Left cardiac atrium (tissue), 4 donors: Measurements from ENCODE around the gene SAMD15. TPM values are rescaled to one million over a fixed set of nuclear protein-coding genes. Genes with fewer than 3 reads are reported as not detected.
"Not testable (repeated sequence)": the region's sequence is repeated elsewhere in the genome, so short reads cannot be mapped to it uniquely, and the experiment has no call there.

Experiments used
- ATAC-seq, 2 donors: fragments of 200-7000 bp; cut with Tn5 transposase; one replicate each; pipeline ENCODE4 v1.9.1; 2020; ENCODE audit warnings: mild to moderate bottlenecking in 2 of 2, moderate library complexity in 2 of 2
- DNase-seq: peaks from one replicate; pipeline ENCODE4 v3.0.0-alpha.2; 2020
- intact Hi-C, 2 donors: fragments of 100-400 bp; cut with DNase I; formaldehyde crosslinking; loops; one replicate each; pipeline versions ENCODE4 v1.14.1 to v1.15.1; 2022 to 2023
- total RNA-seq, 2 donors: library from RNA; stranded (reverse); fragmentation: NEBNext Ultra II Directional; extraction: Animal tissue kit (Norgen Biotek cat#: 25700); gene quantifications; one replicate each; pipeline ENCODE4 v1.2.1, GENCODE V29; 2021
- donor health status: DM: no; HTN: yes; CAD: no.
- donor health status: DM: no; HTN: yes; CAD: no; lungs with severe emphysema.
- donor health status: DM: yes; HTN: yes; CAD: no.
- donor health status: Dilated cardiomyopathy.

SAMD15 gene
- total RNA-seq, 2 donors from 2014 or later, result 0.52 TPM; not detected in 1

DNA sequence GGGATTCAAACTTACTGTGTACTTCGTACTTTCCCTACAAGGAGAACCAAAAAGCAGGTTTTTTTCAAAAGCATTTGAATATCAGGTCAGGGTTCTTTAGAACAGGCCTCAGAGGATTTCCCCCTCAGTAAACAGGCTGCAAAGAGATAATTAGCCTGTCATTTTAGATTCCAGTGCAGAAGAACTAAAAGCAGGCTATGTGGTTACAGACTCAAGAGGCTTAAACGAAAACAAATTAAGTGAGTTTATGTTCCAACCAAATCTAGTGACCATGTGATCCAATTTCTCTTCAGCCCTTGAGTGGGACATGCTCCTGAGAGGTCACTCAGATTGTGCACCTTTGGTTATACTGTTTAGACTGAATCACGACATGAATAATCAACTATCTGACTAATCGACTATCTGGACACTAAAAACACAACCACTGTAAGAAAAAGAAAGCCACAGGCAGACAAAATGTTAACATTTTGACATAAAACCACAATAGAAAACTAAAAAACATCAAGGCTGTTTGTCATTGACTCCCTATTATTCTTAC lies 4.8 kb upstream of the SAMD15 start:
- intact Hi-C loops, result no loop called here
- no peak for ATAC-seq
- no peak for DNase-seq

DNA sequence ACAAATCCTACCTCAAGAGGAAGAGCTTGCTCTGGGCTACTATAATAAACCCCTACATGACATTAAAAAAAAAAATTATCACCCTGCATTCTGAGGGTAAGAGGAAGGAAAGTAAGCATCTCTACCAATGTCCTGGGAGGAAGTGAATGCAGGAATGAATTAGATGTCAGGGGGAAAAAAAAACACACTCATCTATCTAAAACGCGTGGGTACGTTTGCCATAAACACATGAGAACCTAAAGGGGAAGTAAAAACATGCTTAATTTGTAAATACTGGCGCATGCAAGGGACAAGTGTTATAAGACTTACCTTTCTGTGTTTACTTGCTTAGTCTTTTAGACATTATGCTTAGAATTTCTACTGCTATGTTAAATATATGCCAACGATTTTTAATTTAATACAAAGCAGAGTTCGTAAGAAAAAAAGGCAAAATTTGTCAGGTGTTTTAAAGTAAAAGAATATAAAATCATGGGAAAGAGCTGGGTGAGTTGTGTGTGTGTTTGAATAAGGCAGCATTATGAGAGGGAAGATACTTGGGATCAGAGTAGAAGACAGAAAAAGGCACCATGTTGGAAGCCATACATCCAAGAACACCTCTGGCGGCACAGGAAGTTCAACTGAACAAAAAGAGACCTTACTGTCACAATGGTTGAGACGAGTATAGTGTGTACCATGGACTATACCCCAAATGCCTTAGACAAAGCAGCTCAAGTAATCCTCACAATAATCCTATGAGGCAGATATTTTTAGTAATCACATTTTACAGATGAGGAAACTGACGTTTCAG lies 1.8 kb upstream of the SAMD15 start:
- no peak for ATAC-seq
- intact Hi-C loops, result no loop called here
- DNase-seq, result no peak

DNA sequence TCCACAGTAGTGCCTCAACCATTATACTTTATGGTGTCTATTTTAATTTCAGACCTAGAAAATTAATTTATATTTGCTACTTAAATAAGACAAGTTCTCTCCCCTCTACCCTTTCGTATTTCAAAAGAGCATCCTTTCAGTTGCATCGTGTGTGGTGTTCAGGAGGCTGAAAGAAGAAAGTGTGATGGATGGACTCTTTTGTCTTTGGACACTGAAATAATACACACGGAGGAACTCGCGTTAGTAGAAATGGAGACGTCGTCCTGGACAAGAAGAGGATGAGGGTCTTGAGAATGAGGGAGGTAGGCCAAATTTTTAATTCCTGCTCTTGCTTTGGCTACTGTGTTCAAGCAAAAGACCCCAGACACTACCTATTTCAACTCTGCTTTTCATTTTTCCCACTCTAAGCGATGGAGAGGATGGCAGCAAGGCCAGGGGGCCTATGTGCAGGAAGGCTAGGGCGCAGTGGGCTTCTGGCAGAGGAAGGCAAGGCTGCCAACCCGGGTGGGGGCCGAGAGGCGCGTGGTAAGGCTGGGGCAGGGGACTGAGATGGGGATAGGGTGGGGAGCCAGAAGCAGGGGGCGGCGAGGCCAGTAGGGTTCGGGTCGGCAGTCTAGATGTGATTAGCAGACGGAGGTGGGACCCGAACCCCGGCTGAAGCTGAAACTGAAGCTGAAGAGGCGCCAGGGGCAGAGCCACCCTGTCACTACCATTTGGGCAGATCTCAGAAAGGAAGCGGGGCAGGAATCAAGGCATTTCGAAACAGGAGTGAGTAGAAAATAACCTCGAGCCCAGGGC lies 1.0 kb upstream of the SAMD15 start:
- intact Hi-C loops, result loop anchor here in 1 of 2 donors (2.0 kb wide), 1 partner anchor 55 kb away; the partner anchor contains the start of genes GSTZ1 and POMT2
- DNase-seq (peak; percentile 22), ATAC-seq (peak; percentile 17 to 31)

DNA sequence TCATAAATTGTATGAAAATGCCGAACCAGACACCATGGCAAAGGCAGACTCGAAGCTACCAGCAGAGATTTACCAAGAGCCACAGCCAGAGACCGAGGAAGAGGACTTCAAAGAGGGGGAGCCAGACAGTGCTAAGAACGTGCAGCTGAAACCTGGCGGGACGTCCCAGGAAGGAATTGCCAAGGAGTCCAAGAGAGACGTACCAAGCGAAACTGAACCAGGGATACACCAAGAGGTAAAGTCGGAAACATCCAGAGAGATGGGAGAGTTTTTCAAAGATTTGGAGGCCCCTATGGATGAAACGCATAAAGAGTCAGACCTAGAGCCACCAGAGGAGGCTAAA lies 294 bp downstream of the SAMD15 start:
- intact Hi-C loops, result loop anchor here in 1 of 2 donors (2.0 kb wide), 1 partner anchor 57 kb away; the partner anchor contains the start of genes GSTZ1 and POMT2
- ATAC-seq (no peak), DNase-seq (no peak)

DNA sequence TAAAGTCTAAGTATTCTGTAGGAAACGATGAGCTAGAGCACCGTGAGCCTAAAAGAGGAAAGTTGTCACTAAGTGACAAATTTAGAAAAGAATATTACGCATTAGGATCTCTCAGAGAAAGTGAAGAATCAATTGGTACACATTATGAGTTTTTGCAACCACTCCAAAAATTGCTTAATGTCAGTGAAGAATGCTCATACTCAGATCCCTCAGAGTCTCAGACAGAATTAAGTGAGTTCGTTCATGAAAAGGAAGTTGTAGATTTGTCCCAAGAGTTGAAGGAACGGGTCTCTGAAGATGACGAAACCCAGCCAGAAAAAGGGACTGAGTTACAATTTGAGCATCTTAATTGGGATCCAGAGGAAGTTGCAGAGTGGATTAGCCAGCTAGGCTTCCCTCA lies 1.5 kb downstream of the SAMD15 start:
- ATAC-seq (no peak), DNase-seq (no peak)
- intact Hi-C loops, result no loop called here

DNA sequence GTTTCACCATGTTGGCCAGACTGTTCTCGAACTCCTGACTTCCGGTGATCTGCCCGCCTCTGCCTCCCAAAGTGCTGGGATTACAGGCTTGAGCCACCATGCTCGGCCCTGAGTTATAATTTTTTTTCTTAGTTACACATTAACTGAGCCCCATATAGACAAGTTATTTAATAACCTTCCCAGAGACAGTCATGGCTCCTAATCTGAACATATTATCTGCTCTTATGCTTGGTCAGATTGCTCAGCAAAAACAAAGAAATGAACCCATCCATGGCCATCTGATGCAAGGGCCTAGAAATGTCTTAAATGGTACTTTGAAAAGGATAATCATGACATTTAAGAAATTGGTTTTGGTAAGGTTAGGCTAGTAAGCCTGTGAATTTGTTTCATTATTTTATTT lies 13.0 kb downstream of the SAMD15 start:
- DNase-seq (no peak), ATAC-seq (no peak)
- intact Hi-C loops, result no loop called here

DNA sequence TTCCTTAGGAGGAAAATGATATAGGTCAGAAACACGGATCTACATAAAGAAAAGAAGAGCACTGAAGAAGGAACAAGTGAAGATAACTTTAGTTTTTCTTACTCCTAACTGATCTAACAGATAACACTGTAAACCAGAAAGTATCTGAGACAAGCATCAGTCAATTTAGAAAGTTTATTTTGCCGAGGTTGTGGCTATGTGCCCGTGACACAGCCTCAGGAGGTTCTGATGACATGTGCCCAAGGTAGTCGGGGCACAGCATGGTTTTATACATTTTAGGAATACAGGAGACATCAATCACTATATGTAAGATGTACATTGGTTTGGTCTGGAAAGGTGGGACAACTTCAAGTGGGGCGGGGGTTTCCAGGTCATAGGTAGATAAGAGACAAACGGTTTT lies 23.0 kb downstream of the SAMD15 start:
- ATAC-seq (no peak), DNase-seq (no peak)
- intact Hi-C loops, result loop anchor here in 1 of 2 donors (10.0 kb wide), 1 partner anchor 275 kb away; no protein-coding TSS in a partner anchor

DNA sequence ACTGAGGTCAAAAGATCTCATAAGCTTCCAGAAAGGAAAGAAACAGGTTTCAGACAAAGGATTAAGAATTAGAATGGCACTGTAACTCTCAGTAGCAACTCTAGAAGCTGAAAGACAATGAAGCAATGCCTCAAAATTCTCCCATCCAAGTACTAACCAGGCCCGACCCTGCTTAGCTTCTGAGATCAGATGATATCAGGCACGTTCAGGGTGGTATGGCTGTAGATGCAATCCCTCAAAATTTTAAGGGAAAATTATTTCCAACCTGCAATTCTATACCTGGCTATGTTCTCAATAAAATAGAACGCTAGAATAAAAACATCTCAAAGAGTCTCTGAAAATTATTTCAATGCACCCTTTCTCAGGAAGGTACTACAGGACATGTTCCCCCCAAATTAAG lies 26.6 kb downstream of the SAMD15 start:
- no peak for DNase-seq
- intact Hi-C loops, result loop anchor here in 1 of 2 donors (10.0 kb wide), 1 partner anchor 279 kb away; no protein-coding TSS in a partner anchor
- ATAC-seq, result no peak

DNA sequence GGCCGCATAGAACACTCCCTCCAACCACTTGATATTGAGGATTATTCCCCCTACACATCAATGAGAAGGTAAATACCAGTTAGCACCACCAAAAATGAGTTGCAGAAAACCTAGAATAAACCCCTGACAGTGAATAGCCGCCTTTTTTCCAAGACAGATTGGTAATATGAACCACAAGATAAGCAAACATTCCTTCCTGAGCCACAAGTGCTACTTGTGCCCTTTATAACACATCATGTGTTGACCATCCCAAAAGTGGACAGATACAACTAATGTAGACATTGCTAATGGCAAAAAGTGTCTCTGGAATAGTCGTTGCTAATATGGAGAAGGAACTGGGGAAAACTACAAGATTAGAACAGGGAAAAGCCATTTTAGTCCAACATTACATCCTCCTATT lies 28.9 kb downstream of the SAMD15 start:
- intact Hi-C loops, result loop anchor here in 1 of 2 donors (10.0 kb wide), 1 partner anchor 281 kb away; no protein-coding TSS in a partner anchor
- no peak for ATAC-seq

DNA sequence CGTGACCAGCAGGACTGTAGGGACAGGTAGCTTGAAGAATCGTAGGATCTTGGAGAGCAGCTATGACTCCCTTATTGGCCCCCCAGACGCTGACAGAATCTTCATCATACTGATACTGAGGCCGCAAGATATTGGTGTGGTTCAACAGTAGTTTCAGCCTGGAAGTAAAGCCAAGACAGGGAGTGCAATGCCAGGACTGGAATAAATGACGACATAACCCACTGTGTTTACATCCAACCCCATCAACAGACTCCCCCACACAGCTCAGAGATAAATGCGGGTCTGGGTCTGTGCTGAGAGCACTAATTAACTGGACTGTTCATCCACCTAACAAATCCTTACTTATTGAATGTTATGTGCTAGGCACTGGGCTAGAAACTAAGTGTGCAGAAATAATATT lies 29.5 kb downstream of the SAMD15 start:
- intact Hi-C loops, result loop anchor here in 1 of 2 donors (10.0 kb wide), 1 partner anchor 282 kb away; no protein-coding TSS in a partner anchor
- ATAC-seq, result peak; percentile 41 to 81
- DNase-seq, result no peak

More for the DNA sequence above, 28.9 kb downstream of the SAMD15 start:
- no peak for DNase-seq

DNA sequence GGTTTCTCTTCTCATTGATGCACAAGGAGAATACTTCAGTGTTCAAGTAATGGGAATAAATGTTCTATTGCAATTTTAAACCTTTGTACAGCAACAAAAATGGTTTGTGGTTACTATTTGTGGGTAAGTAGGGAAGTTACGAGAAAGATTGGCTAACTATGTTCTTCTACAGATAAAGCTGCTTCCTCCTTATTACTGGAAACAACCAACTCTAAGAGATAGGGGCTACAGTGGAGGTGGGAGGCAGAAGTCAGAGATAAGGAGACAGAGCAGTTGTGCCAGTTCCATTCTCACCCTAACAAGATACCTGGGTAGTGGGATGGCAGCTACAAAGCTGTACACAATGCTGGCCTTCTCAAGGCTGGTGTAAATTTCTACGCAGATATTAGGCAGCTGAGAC lies 30.0 kb downstream of the SAMD15 start:
- intact Hi-C loops, result loop anchor here in 1 of 2 donors (10.0 kb wide), 1 partner anchor 282 kb away; no protein-coding TSS in a partner anchor
- ATAC-seq (peak; percentile 44 to 56), DNase-seq (no peak)

DNA sequence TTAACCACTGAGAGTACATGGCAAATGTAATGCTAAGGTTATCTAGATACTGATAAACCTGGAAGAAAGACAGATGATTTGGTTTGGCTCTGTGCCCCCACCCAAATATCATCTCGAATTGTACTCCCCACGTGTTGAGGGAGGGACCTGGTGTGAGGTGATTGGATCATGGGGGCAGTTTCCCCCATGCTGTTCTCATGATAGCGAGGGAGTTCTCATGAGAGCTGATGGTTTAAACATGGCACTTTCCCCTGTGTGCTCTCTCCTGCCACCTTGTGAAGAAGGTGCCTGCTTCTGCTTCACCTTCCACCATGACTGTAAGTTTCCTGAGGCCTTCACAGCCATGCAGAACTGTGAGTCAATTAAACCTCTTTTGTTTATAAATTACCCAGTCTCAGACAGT lies 32.0 kb downstream of the SAMD15 start:
- peak in 1 of 2 donors; percentile 23 for ATAC-seq
- intact Hi-C loops, result loop anchor here in 1 of 2 donors (10.0 kb wide), 1 partner anchor 284 kb away; no protein-coding TSS in a partner anchor
- DNase-seq, result no peak

DNA sequence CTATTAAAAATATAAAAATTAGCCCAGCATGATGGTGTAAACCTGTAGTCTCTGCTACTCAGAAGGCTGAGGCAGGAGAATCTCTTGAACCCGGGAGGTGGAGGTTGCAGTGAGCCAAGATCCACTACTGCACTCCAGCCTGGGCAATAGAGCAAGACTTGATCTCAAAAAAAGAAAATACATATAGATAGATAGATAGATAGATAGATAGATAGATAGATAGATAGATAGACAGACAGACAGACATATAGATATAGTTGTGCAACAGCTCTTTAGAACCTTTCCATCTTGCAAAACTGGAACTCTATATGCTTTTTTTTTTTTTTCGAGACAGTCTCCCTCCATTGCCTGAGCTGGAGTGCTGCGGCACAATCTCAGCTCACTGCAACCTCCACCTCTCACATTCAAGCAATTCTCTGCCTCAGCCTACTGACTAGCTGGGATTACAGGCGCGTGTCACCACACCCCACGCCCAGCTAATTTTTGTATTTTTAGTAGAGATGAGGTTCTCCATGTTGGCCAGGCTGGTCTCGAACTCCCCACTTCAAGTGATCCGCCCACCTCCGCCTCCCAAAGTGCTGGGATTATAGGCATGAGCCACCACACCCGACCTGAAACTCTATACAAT lies 38.3 kb downstream of the SAMD15 start:
- ATAC-seq, DNase-seq, intact Hi-C loops: not testable (repeated sequence)

DNA sequence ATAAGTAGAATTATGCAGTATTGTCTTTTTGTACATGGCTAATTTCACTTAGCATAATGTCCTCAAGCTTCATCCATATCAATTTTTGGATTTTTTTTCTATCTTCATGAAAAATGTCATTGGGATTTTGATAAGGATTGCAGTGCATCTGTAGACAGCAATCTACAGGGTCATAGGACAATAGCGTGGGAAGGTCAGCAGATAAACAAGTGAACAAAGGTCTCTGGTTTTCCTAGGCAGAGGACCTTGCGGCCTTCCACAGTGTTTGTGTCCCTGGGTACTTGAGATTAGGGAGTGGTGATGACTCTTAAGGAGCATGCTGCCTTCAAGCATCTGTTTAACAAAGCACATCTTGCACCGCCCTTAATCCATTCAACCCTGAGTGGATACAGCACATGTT lies 38.9 kb downstream of the SAMD15 start:
- DNase-seq, intact Hi-C loops, ATAC-seq: not testable (repeated sequence)

DNA sequence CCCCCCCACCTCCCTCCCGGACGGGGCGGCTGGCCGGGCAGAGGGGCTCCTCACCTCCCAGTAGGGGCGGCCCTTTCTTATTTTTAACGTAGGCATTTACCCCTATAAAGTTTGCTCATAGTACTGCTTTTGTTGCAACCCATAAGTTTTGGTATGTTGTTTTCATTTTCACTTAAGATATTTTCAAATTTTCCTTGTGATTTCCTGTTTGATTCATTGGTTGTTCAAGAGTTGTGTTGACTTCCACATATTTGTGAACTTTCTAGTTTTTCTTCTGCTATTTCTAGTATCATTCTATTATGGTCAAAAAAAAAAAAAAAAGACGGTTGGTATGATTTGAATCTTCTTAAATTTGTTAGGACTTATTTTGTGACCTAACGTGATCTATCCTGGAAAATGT lies 39.7 kb downstream of the SAMD15 start:
- intact Hi-C loops, result no loop called here
- no peak for ATAC-seq
- no peak for DNase-seq

DNA sequence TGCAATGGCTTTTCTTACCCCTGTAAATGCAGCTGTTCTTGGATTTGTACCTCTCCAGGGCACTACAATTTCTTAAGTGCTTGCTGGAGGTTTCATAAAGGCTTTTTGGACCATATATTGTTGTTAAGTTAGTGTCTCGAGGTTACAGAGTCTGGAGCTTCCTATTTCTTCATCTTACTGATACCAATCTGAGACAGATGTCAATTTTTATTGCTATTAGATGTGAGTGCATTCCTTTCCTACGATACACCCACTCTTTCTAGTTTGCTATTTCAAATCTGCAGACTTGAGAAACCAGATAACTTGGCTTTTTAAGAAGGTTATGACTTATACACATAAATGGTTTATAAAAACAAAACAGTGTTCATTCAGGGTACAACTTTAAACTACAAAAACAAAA lies 44.0 kb downstream of the SAMD15 start:
- intact Hi-C loops, result no loop called here
- DNase-seq (no peak), ATAC-seq (no peak)

DNA sequence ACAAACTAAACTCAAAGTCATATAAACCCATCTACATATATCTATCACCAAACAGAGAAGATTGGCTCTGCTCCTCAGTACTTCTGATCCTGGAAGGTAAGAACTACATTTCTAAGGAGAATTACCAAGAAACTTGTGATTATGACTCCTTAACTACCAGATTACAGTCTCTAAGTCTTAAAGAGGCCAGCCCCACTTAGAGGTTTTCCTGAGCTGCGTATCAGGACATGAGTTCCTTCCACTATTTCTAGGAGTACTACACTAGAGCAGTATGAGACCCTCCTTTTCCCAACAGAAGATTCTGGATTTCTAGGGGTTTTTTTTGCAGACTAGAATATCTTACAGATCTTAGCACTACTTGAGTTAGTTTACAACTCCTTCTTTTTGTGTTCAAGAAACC lies 46.2 kb downstream of the SAMD15 start, which contains the start of gene NOXRED1:
Gene NOXRED1 (minus strand): TSS at position 101 of the 400 bp plus-strand sequence. CDS start 634 bp downstream, outside the sequence.
- DNase-seq (no peak), ATAC-seq (no peak)
- intact Hi-C loops, result no loop called here

DNA sequence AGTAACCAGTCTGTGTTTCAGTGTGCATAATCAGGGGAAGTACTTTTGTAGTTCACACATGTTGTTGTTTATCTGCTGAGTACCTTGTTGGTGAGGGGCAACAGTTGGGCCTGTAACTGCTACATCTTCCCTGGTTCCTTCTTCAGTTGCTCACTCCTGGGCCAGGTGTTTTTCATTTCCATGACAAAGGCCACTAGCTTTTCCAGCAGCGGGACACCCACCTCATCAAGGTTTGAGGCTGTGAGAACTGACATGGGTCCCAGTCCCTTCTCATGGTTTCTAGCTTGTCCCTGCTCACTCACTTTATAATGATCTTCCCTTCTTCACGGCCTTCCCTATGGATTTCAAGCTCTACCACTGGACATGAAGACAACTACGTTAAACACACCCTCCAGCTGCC lies 47.7 kb downstream of the SAMD15 start:
- DNase-seq (no peak), ATAC-seq (no peak)
- intact Hi-C loops, result no loop called here

DNA sequence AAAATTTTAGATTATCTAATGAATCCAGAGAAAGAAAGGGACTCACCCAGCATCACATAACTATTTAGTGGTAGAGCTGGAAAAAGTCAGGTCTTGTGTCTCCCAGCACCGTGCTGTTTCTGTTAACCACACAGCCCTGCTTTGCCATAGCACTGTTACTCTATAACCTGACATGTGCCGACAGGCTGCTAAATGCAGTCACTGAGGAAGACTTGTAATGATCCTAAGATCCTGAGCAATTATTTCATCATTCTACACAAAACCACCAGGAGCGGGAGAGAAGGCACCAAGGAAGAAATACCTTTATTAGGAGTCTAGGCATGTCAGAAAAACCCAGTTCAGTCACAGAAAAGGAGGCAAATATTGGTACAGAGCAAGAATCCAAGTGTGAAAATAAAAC lies 49.2 kb downstream of the SAMD15 start:
- intact Hi-C loops, result no loop called here
- ATAC-seq, result no peak
- DNase-seq, result no peak
